PC-3 (cell line): ENCODE measurements around the gene SUB1. TPM values are rescaled to one million over a fixed set of nuclear protein-coding genes. Genes with fewer than 3 reads are reported as not detected.
"Not testable (repeated sequence)": the region's sequence is repeated elsewhere in the genome, so short reads cannot be mapped to it uniquely, and the experiment has no call there.

Source experiments
- ATAC-seq: fragments of 200-7000 bp; cut with Tn5 transposase; 2 replicates; pipeline ENCODE4 v1.9.1; 2020; ENCODE audit warnings: mild to moderate bottlenecking, moderate library complexity
- BruUV-seq: library from RNA; stranded (reverse); fragments of 400-500 nt; replicated peaks from 2 replicates; lab custom pipeline; 2021; lab: Mats Ljungman, UMichigan
- CTCF ChIA-PET: fragments of 300-600 bp; sonication (Branson Sonifier 250); formaldehyde crosslinking; loops from one replicate; lab custom pipeline; 2022; ENCODE audit warnings: antibody characterized with exemption; lab: Charles Lee
- POLR2A ChIA-PET: fragments of 300-600 bp; sonication (Branson Sonifier 250); formaldehyde crosslinking; loops from one replicate; lab custom pipeline; 2022; ENCODE audit warnings: antibody characterized with exemption; ENCODE audit not compliant: unreplicated experiment; lab: Charles Lee
- DNase-seq: peaks from one replicate; pipeline ENCODE4 v3.0.0-alpha.2; 2015
- H2AFZ ChIP-seq: fragments of 300-600 bp; sonication (generic); 2 replicates; pipeline ENCODE4 v1.6.0; 2016; ENCODE audit warnings: antibody characterized with exemption, low read length
- H3F3A ChIP-seq: fragments of 300-600 bp; sonication (generic); one replicate; pipeline ENCODE4 v1.6.0; 2017; ENCODE audit warnings: antibody characterized with exemption, low read length, control low read depth, mild to moderate bottlenecking; ENCODE audit not compliant: unreplicated experiment
- H3K27ac ChIP-seq: fragments of 300-600 bp; sonication (generic); 2 replicates; pipeline ENCODE4 v1.5.1; 2016; ENCODE audit warnings: mild to moderate bottlenecking, low read length
- H3K27me3 ChIP-seq: fragments of 300-600 bp; sonication (generic); 2 replicates; pipeline ENCODE4 v1.6.1; 2016; ENCODE audit warnings: low read length, mixed read lengths
- H3K36me3 ChIP-seq: fragments of 300-600 bp; sonication (generic); 2 replicates; pipeline ENCODE4 v1.6.1; 2016; ENCODE audit warnings: low read depth, mixed run types, low read length, mixed read lengths
- H3K4me1 ChIP-seq: fragments of 300-600 bp; sonication (generic); 2 replicates; pipeline ENCODE4 v1.5.1; 2016; ENCODE audit warnings: low read length; ENCODE audit not compliant: insufficient read depth
- H3K4me2 ChIP-seq: fragments of 300-600 bp; sonication (generic); 2 replicates; pipeline ENCODE4 v1.6.0; 2016; ENCODE audit warnings: low read length
- H3K4me3 ChIP-seq: fragments of 300-600 bp; sonication (generic); 2 replicates; pipeline ENCODE4 v1.5.1; 2016; ENCODE audit warnings: mild to moderate bottlenecking, low read length, mixed read lengths
- H3K79me2 ChIP-seq: fragments of 300-600 bp; sonication (generic); 2 replicates; pipeline ENCODE4 v1.6.1; 2017; ENCODE audit warnings: low read length, mixed read lengths
- H3K9ac ChIP-seq: fragments of 300-600 bp; sonication (generic); 2 replicates; pipeline ENCODE4 v1.6.0; 2016; ENCODE audit warnings: mild to moderate bottlenecking, low read length
- H3K9me2 ChIP-seq: fragments of 300-600 bp; sonication (generic); replicated peaks from 2 replicates; pipeline ENCODE4 v1.6.1; 2016; ENCODE audit warnings: mixed run types, low read length, mixed read lengths
- H3K9me3 ChIP-seq: fragments of 300-600 bp; sonication (generic); 2 replicates; pipeline ENCODE4 v1.6.1; 2016; ENCODE audit warnings: low read length, mixed read lengths
- H4K20me1 ChIP-seq: fragments of 300-600 bp; sonication (generic); 2 replicates; pipeline ENCODE4 v1.6.1; 2016; ENCODE audit warnings: low read length, mixed read lengths
- CTCF ChIP-seq: fragments of 300-600 bp; sonication (generic); conservative IDR thresholded peaks from 2 replicates; pipeline ENCODE4 v1.5.1; 2017; ENCODE audit warnings: antibody characterized with exemption, low read depth, mild to moderate bottlenecking, low read length
- EZH2 ChIP-seq: fragments of 300-600 bp; sonication (generic); IDR thresholded peaks from one replicate; pipeline ENCODE4 v1.6.1; 2017; ENCODE audit warnings: antibody characterized with exemption, mild to moderate bottlenecking, low read length; ENCODE audit not compliant: unreplicated experiment
- EZH2phosphoT487 ChIP-seq: fragments of 300-600 bp; sonication (generic); IDR thresholded peaks from 2 replicates; pipeline ENCODE4 v1.6.1; 2018; ENCODE audit warnings: mild to moderate bottlenecking, antibody characterized with exemption, low read length, borderline replicate concordance
- intact Hi-C: fragments of 100-400 bp; cut with micrococcal nuclease; formaldehyde crosslinking; loops from 2 replicates; pipeline ENCODE4 v1.9.0; 2023
- total RNA-seq: library from RNA; depleted of rRNA; stranded (reverse); fragments of >200 nt; gene quantifications from 2 replicates; pipeline ENCODE4 v1.2.3, GENCODE V29; 2014

The SUB1 gene
- total RNA-seq, 1 experiment from 2014 or later, result 185 TPM

- H3K4me2 ChIP-seq, result no peak overlapping the region
- no peaks in the 10 kb centered on the region for H3F3A ChIP-seq
- no peaks in the 10 kb centered on the region for H3K27me3 ChIP-seq
- H3K79me2 ChIP-seq, result no peaks in the 10 kb centered on the region
- DNase-seq, result no peak
- H3K9me3 ChIP-seq, result no peaks in the 10 kb centered on the region
- no TSS peak for BruUV-seq
- ChIA-PET POLR2A (no interaction called here), CTCF (no interaction called here)
- no peak overlapping the region for H3K27ac ChIP-seq
- ATAC-seq, result no peak
- no peak for TF ChIP-seq EZH2phosphoT487
- no peak for TF ChIP-seq CTCF
- TF ChIP-seq EZH2, result no peak
- no peaks in the 10 kb centered on the region for H3K4me1 ChIP-seq
- intact Hi-C loops, result no loop called here
- no peak overlapping the region for H3K4me3 ChIP-seq
- H4K20me1 ChIP-seq, result no peaks in the 10 kb centered on the region
- no peaks in the 10 kb centered on the region for H3K36me3 ChIP-seq
- H3K9me2 ChIP-seq, result no peaks in the 10 kb centered on the region
- no peak overlapping the region for H3K9ac ChIP-seq
- no peak overlapping the region for H2AFZ ChIP-seq
Observed at GRCh38 chr5:32552936-32553335, 32.4 kb upstream of the SUB1 start.

GRCh38 chr5:32554181-32554780 lies 31.1 kb upstream of the SUB1 start:
- ATAC-seq, CTCF ChIA-PET, H3K27ac ChIP-seq, BruUV-seq, DNase-seq, H3K9ac ChIP-seq, intact Hi-C loops, H3F3A ChIP-seq, H3K4me1 ChIP-seq, H3K27me3 ChIP-seq, H4K20me1 ChIP-seq, H3K79me2 ChIP-seq, H3K4me3 ChIP-seq, H3K36me3 ChIP-seq, H3K9me2 ChIP-seq, H3K4me2 ChIP-seq, H2AFZ ChIP-seq, POLR2A ChIA-PET, H3K9me3 ChIP-seq: not testable (repeated sequence)

GRCh38 chr5:32556543-32556942 lies 28.8 kb upstream of the SUB1 start:
- BruUV-seq, H3K4me1 ChIP-seq, intact Hi-C loops, CTCF ChIA-PET, H3K4me3 ChIP-seq, H4K20me1 ChIP-seq, ATAC-seq, H3K79me2 ChIP-seq, H3K36me3 ChIP-seq, H3K4me2 ChIP-seq, H2AFZ ChIP-seq, POLR2A ChIA-PET, H3K27ac ChIP-seq, H3K9me3 ChIP-seq, H3K9me2 ChIP-seq, H3F3A ChIP-seq, DNase-seq, H3K9ac ChIP-seq, H3K27me3 ChIP-seq: not testable (repeated sequence)

GRCh38 chr5:32559411-32559810 lies 25.9 kb upstream of the SUB1 start:
- Histone ChIP-seq H3K4me2 (no peak overlapping the region), H3K27ac (no peak overlapping the region), H3K36me3 (no peaks in the 10 kb centered on the region), H3K79me2 (no peaks in the 10 kb centered on the region), H3K9ac (no peak overlapping the region), H3K4me1 (peaks cover 5% of the 10 kb centered on the region; the same call in 1 of the 2 replicates), H3F3A (no peaks in the 10 kb centered on the region), H3K27me3 (no peaks in the 10 kb centered on the region), H2AFZ (no peak overlapping the region), H3K9me2 (no peaks in the 10 kb centered on the region), H3K4me3 (no peak overlapping the region), H3K9me3 (no peaks in the 10 kb centered on the region), H4K20me1 (no peaks in the 10 kb centered on the region)
- ATAC-seq (peak; percentile 80), DNase-seq (peak; percentile 21)
- TF ChIP-seq EZH2phosphoT487, result no peak
- no peak for TF ChIP-seq CTCF
- TF ChIP-seq EZH2, result no peak
- CTCF ChIA-PET, result interaction anchor here (0.5 kb wide), 1 partner anchor 31 kb away, joined by 5 read pairs; no protein-coding TSS in a partner anchor
- POLR2A ChIA-PET, result no interaction called here
- intact Hi-C loops, result no loop called here
- no TSS peak for BruUV-seq
